ENCODE data around the gene EDA. TPM values are rescaled to one million over a fixed set of nuclear protein-coding genes. Genes with fewer than 3 reads are reported as not detected.

EDA gene
- total RNA-seq, 1 donor from 2014 or later: 3.0 TPM

- no peak for DNase-seq (ENCODE audit: low spot score, unreplicated experiment)
- H3K9me3 Mint-ChIP-seq (ENCODE audit: low read depth): peaks cover 3% of the 10 kb centered on the region
- H3K27me3 Mint-ChIP-seq: no peaks in the 10 kb centered on the region
- no peak overlapping the region for H3K4me3 Mint-ChIP-seq (ENCODE audit: low read depth)
- peaks cover 1% of the 10 kb centered on the region for H3K4me1 Mint-ChIP-seq (ENCODE audit: low read depth)
- H3K27ac Mint-ChIP-seq: no peak overlapping the region
- peaks cover 1% of the 10 kb centered on the region for H3K36me3 Mint-ChIP-seq (ENCODE audit: insufficient read depth)
- TF ChIP-seq CTCF (IDR thresholded peaks at IDR 0.05; ENCODE audit: unreplicated experiment): no peak
Measured at GRCh38 chrX:70025464-70025863, 409.6 kb downstream of the EDA start.

- Mint-ChIP-seq H3K4me1 (ENCODE audit: low read depth) (peaks cover 1% of the 10 kb centered on the region), H3K4me3 (ENCODE audit: low read depth) (no peak overlapping the region), H3K27ac (no peak overlapping the region), H3K36me3 (ENCODE audit: insufficient read depth) (peaks cover 1% of the 10 kb centered on the region), H3K27me3 (no peaks in the 10 kb centered on the region), H3K9me3 (ENCODE audit: low read depth) (peaks cover 3% of the 10 kb centered on the region)
- no peak for TF ChIP-seq CTCF (IDR thresholded peaks at IDR 0.05; ENCODE audit: unreplicated experiment)
- no peak for DNase-seq (ENCODE audit: low spot score, unreplicated experiment)
Measured at GRCh38 chrX:70026112-70026850, 410.4 kb downstream of the EDA start.

- H3K36me3 Mint-ChIP-seq (ENCODE audit: insufficient read depth): no peaks in the 10 kb centered on the region
- H3K9me3 Mint-ChIP-seq (ENCODE audit: low read depth): no peaks in the 10 kb centered on the region
- peaks cover 1% of the 10 kb centered on the region for H3K4me1 Mint-ChIP-seq (ENCODE audit: low read depth)
- no peak for DNase-seq (ENCODE audit: low spot score, unreplicated experiment)
- TF ChIP-seq CTCF (IDR thresholded peaks at IDR 0.05; ENCODE audit: unreplicated experiment): no peak
- H3K27me3 Mint-ChIP-seq: no peaks in the 10 kb centered on the region
- no peak overlapping the region for H3K4me3 Mint-ChIP-seq (ENCODE audit: low read depth)
- H3K27ac Mint-ChIP-seq: no peak overlapping the region
Measured at GRCh38 chrX:70026851-70027200, 410.9 kb downstream of the EDA start.

GRCh38 chrX:70029863-70030262 lies 413.9 kb downstream of the EDA start:
- TF ChIP-seq CTCF (IDR thresholded peaks at IDR 0.05; ENCODE audit: unreplicated experiment): no peak
- Mint-ChIP-seq H3K9me3 (ENCODE audit: low read depth) (peaks cover 4% of the 10 kb centered on the region), H3K27ac (no peak overlapping the region)

GRCh38 chrX:70030301-70030767 lies 414.4 kb downstream of the EDA start:
- DNase-seq (ENCODE audit: low spot score, unreplicated experiment): peak; percentile 32
- peaks cover 4% of the 10 kb centered on the region for H3K9me3 Mint-ChIP-seq (ENCODE audit: low read depth)
- H3K36me3 Mint-ChIP-seq (ENCODE audit: insufficient read depth): no peaks in the 10 kb centered on the region
- H3K4me1 Mint-ChIP-seq (ENCODE audit: low read depth): peaks cover 1% of the 10 kb centered on the region
- no peak overlapping the region for H3K27ac Mint-ChIP-seq
- TF ChIP-seq CTCF (IDR thresholded peaks at IDR 0.05; ENCODE audit: unreplicated experiment): peak; percentile 67
- no peaks in the 10 kb centered on the region for H3K27me3 Mint-ChIP-seq
- no peak overlapping the region for H3K4me3 Mint-ChIP-seq (ENCODE audit: low read depth)

More at GRCh38 chrX:70029863-70030262, 413.9 kb downstream of the EDA start:
- Mint-ChIP-seq H3K4me3 (ENCODE audit: low read depth) (no peak overlapping the region), H3K4me1 (ENCODE audit: low read depth) (peaks cover 1% of the 10 kb centered on the region), H3K36me3 (ENCODE audit: insufficient read depth) (no peaks in the 10 kb centered on the region), H3K27me3 (no peaks in the 10 kb centered on the region)
- no peak for DNase-seq (ENCODE audit: low spot score, unreplicated experiment)
